ENCODE data around the gene CCL16. TPM values are rescaled to one million over a fixed set of nuclear protein-coding genes. Genes with fewer than 3 reads are reported as not detected.

The CCL16 gene
- total and polyA plus RNA-seq, 2 experiments from 2014 or later = not detected

DNA sequence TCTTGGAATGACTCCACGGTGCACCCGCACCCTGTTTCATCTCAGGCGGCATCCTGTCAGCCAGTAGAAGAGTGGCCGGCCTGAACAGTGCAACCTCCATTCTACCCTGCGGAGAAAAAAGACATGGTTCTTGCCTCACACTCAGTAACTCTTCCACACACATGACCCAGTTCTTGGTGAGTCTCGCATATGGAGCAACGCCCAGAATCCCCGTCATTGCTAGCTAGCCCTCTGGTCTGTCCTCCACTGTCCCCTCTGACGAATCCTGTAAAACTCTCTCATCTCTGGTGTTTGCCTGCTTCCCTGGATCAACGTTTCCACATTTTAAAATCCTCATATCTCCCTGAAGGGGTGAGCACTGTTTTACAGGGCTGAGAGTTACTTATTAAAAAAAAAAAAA, 46.5 kb downstream of the CCL16 start:
- Mint-ChIP-seq H3K27ac (no peak overlapping the region), H3K4me3 (no peak overlapping the region), H3K4me1 (peaks cover 25% of the 10 kb centered on the region), H3K36me3 (ENCODE audit: low read depth) (no peaks in the 10 kb centered on the region), H3K9me3 (0 out of 3 replicates have a peak, but pooled peaks cover 3% of the 10 kb centered on the region), H3K27me3 (ENCODE audit: insufficient read depth, low read depth, poor library complexity) (peaks cover 5% of the 10 kb centered on the region)
- DNase-seq (ENCODE audit: low spot score) = no peak
- H3K36me3 ChIP-seq (ENCODE audit: insufficient read depth) = no peaks in the 10 kb centered on the region
- H3F3A ChIP-seq (replicated peaks; ENCODE audit: low read depth) = no peaks in the 10 kb centered on the region
- no peaks in the 10 kb centered on the region for H3K79me2 ChIP-seq (replicated peaks; ENCODE audit: insufficient read depth)
- TF ChIP-seq NANOG (IDR thresholded peaks at IDR 0.05; ENCODE audit: borderline replicate concordance) (no peak), POLR2AphosphoS5 (IDR thresholded peaks at IDR 0.05; ENCODE audit: low read depth) (no peak), ZNF462 (CRISPR knock-in tag; IDR thresholded peaks at IDR 0.05) (no peak), ZNF114 (CRISPR knock-in tag; IDR thresholded peaks at IDR 0.05) (no peak), CREB1 (CRISPR knock-in tag; IDR thresholded peaks at IDR 0.05; ENCODE audit: low read depth) (no peak), REST (IDR thresholded peaks at IDR 0.05; ENCODE audit: unreplicated experiment) (no peak), EZH2phosphoT487 (IDR thresholded peaks at IDR 0.05; ENCODE audit: unreplicated experiment) (no peak), ETS1 (IDR thresholded peaks at IDR 0.05) (no peak), JUNB (IDR thresholded peaks at IDR 0.05; ENCODE audit: unreplicated experiment) (no peak), STAT1 (IDR thresholded peaks at IDR 0.05; ENCODE audit: unreplicated experiment) (no peak), ZNF331 (CRISPR knock-in tag; IDR thresholded peaks at IDR 0.05; ENCODE audit: low read depth) (no peak)
- ATAC-seq = no peak
- peaks cover 2% of the 10 kb centered on the region; the same call in 1 of the 2 replicates for H3K27me3 ChIP-seq (ENCODE audit: insufficient read depth)
- H4K20me1 ChIP-seq (replicated peaks; ENCODE audit: insufficient read depth) = no peaks in the 10 kb centered on the region
- peak overlapping the region; percentile 63; the same call in 1 of the 2 replicates for H2AFZ ChIP-seq
- H3K4me3 ChIP-seq = no peak overlapping the region
- peaks cover 12% of the 10 kb centered on the region for H3K4me1 ChIP-seq (ENCODE audit: insufficient read depth)
- no peaks in the 10 kb centered on the region for H3K9me2 ChIP-seq (ENCODE audit: insufficient read depth)
- no peak overlapping the region for H3K27ac ChIP-seq (ENCODE audit: low read depth)
- no peak overlapping the region for H3K4me2 ChIP-seq
